Right kidney (tissue), 1 donor: ENCODE measurements around the gene TPD52L2.
"Not testable (repeated sequence)": the region's sequence is repeated elsewhere in the genome, so short reads cannot be mapped to it uniquely, and the experiment has no call there.

ENCODE experiments used
- DNase-seq: peaks from one replicate; pipeline ENCODE4 v3.0.0-alpha.2; 2016

The TPD52L2 gene

GRCh38 chr20:63855363-63856097 lies 9.5 kb upstream of the TPD52L2 start:
- DNase-seq = peak; percentile 68

- peak; percentile 47 for DNase-seq
These were observed 9.0 kb upstream of the TPD52L2 start for GRCh38 chr20:63856098-63856511.

GRCh38 chr20:63857764-63858392 lies 7.2 kb upstream of the TPD52L2 start:
- DNase-seq = peak; percentile 81

GRCh38 chr20:63858393-63859165 lies 6.5 kb upstream of the TPD52L2 start:
- peak; percentile 88 for DNase-seq

- DNase-seq = no peak
These were observed 5.8 kb upstream of the TPD52L2 start for GRCh38 chr20:63859166-63859699.

GRCh38 chr20:63860325-63861051 lies 4.6 kb upstream of the TPD52L2 start:
- DNase-seq = no peak

GRCh38 chr20:63861365-63861934 lies 3.6 kb upstream of the TPD52L2 start, which contains the start of gene ABHD16B:
TSS of gene ABHD16B (plus strand) at chr20:63861498. CDS start at chr20:63861541, 43 bp downstream.
- no peak for DNase-seq

GRCh38 chr20:63861981-63862901 lies 2.8 kb upstream of the TPD52L2 start:
- no peak for DNase-seq

GRCh38 chr20:63863021-63863797 lies 1.9 kb upstream of the TPD52L2 start:
- DNase-seq = no peak

GRCh38 chr20:63863798-63864544 lies 1.1 kb upstream of the TPD52L2 start:
- peak; percentile 81 for DNase-seq

GRCh38 chr20:63864545-63864977 lies 509 bp upstream of the TPD52L2 start:
- no peak for DNase-seq

- DNase-seq = not testable (repeated sequence)
These were observed 2.0 kb downstream of the TPD52L2 start for GRCh38 chr20:63867042-63867441.

GRCh38 chr20:63868264-63868663 lies 3.2 kb downstream of the TPD52L2 start:
- DNase-seq = no peak

GRCh38 chr20:63873477-63873971 lies 8.5 kb downstream of the TPD52L2 start:
- no peak for DNase-seq

GRCh38 chr20:63874241-63874640 lies 9.2 kb downstream of the TPD52L2 start:
- DNase-seq = not testable (repeated sequence)

GRCh38 chr20:63876489-63877036 lies 11.5 kb downstream of the TPD52L2 start:
- no peak for DNase-seq

- no peak for DNase-seq
These were observed 12.8 kb downstream of the TPD52L2 start for GRCh38 chr20:63877755-63878470.
